ENCODE data around the gene SYT6. TPM values are rescaled to one million over a fixed set of nuclear protein-coding genes. Genes with fewer than 3 reads are reported as not detected.

Gene SYT6
- total and polyA plus RNA-seq, 2 of the 13 experiments (the other 11 are each of a cell fraction or from before 2014, with no cell fraction given) = not detected

DNA sequence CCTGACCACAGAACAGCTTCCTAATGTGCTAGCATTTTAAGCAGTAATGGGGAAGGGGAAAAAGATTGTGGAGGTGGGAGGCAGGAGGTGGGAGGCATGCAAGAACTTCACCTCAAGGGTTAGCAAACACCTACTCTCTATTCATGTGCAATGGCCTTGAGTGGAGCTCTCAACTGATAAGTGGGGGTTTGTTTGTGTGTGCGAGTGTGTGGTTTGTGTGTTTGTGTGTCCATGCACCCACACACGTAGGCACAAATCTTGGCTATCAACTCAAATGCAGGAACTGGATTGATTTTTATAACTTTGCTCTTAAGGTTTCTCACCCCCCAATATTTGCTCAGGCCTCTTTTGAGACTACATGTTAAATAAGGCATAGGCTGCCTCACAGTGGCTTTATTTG is 78.6 kb downstream of the SYT6 start:
- ChIA-PET POLR2A (no interaction called here), CTCF (ENCODE audit: low intra/inter-chr PET ratio, low total read pairs) (no interaction called here)
- FAIRE-seq (no peak), DNase-seq (ENCODE audit: low spot score) (no peak), ATAC-seq (no peak)
- Histone ChIP-seq H3K9me3 (ENCODE audit: low read length) (peaks cover 16% of the 10 kb centered on the region), H3K4me3 (replicated peaks in 1 of 3; ENCODE audit: insufficient read depth in 1 of 3, low read depth in 2 of 3, low read length in 3 of 3) (no peak overlapping the region), H3K27me3 (ENCODE audit: control insufficient read depth in 1 of 2, insufficient read depth in 2 of 2, low read length in 2 of 2) (no peaks in the 10 kb centered on the region), H3K36me3 (replicated peaks in 1 of 2; ENCODE audit: control insufficient read depth in 1 of 2, insufficient read depth in 2 of 2, low read length in 2 of 2) (no peaks in the 10 kb centered on the region), H4K20me1 (ENCODE audit: insufficient read depth, low read length) (no peaks in the 10 kb centered on the region), H3K79me2 (ENCODE audit: insufficient read depth, low read length) (no peaks in the 10 kb centered on the region), H3K4me1 (ENCODE audit: insufficient read depth, low read length) (peaks cover 10% of the 10 kb centered on the region), H3K27ac (ENCODE audit: extremely low read length, insufficient read depth, low read length) (no peak overlapping the region), H3K4me2 (ENCODE audit: low read depth, low read length) (no peak overlapping the region), H3K9ac (ENCODE audit: insufficient read depth, low read depth, low read length) (no peak overlapping the region), H2AFZ (ENCODE audit: low read length) (no peak overlapping the region)
- no TSS peak for BruUV-seq (replicated peaks)
- in situ Hi-C loops (cut with HindIII; ENCODE audit: extremely low pct_ligation_motif_present, low pct_unique_long_range_greater_than_20kb) (no loop called here), intact Hi-C loops (cut with micrococcal nuclease; ENCODE audit: unreplicated experiment) (no loop called here)
- 0% methylated on average over 2 of the region's 2 CpGs for WGBS (ENCODE audit: low lambda C conversion rate)
- TF ChIP-seq, protein P1, sequence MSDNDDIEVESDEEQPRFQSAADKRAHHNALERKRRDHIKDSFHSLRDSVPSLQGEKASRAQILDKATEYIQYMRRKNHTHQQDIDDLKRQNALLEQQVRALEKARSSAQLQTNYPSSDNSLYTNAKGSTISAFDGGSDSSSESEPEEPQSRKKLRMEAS (IDR thresholded peaks at IDR 0.05) = no peak
- TF ChIP-seq ZNF646 (CRISPR knock-in tag; IDR thresholded peaks at IDR 0.05) = peak; percentile 76; the same call in 1 of the 2 replicates
- TF ChIP-seq ZNF512 (CRISPR knock-in tag; IDR thresholded peaks at IDR 0.05) = no peak

Measured in HepG2 (cell line).